GM12878 (cell line): ENCODE measurements around the gene IL20RB. TPM values are rescaled to one million over a fixed set of nuclear protein-coding genes. Genes with fewer than 3 reads are reported as not detected.

Experiments
- ATAC-seq: fragments of 200-7000 bp; cut with Tn5 transposase; 3 replicates; pipeline ENCODE4 v1.9.1; 2020; ENCODE audit warnings: mild to moderate bottlenecking, moderate library complexity
- BruUV-seq: library from RNA; stranded (reverse); fragments of 400-500 nt; replicated peaks from 2 replicates; lab custom pipeline; 2021; lab: Mats Ljungman, UMichigan
- CTCF ChIA-PET: fragments of 300-600 bp; sonication (Branson Sonifier 250); formaldehyde crosslinking; extraction: SDS; loops from one replicate; lab custom pipeline; 2021; ENCODE audit warnings: inconsistent platforms; lab: Yijun Ruan, JAX
- POLR2A ChIA-PET: fragments of 350-600 bp; formaldehyde crosslinking; extraction: SDS; loops from one replicate; lab custom pipeline; 2021; ENCODE audit warnings: inconsistent platforms; lab: Charles Lee
- RAD21 ChIA-PET: fragments of 300-600 bp; sonication (Branson Sonifier 250); formaldehyde crosslinking; loops from one replicate; lab custom pipeline; 2023; ENCODE audit warnings: antibody characterized with exemption; ENCODE audit not compliant: unreplicated experiment; lab: Charles Lee
- SMC1A ChIA-PET: fragments of 300-600 bp; sonication (Branson Sonifier 250); formaldehyde crosslinking; loops from one replicate; lab custom pipeline; 2023; ENCODE audit not compliant: unreplicated experiment, uncharacterized antibody; lab: Charles Lee
- DNase-seq: peaks from one replicate; pipeline ENCODE4 v3.0.0-alpha.2; 2011; ENCODE audit warnings: low read depth, low spot score
- FAIRE-seq: peaks from 3 replicates; lab custom pipeline; 2011; peaks lifted over from hg19 to GRCh38; lab: Jason Lieb, UNC
- H2AFZ ChIP-seq: 2 replicates; pipeline ENCODE4 v1.6.0; 2011; ENCODE audit warnings: low read depth, low read length, control low read depth; ENCODE audit not compliant: control insufficient read depth
- H3K27ac ChIP-seq: 2 replicates; pipeline ENCODE4 v1.5.1; 2011; ENCODE audit warnings: control low read depth; ENCODE audit not compliant: control insufficient read depth, insufficient read depth
- H3K27me3 ChIP-seq, 2 experiments: replicated peaks in 1 of 2; 2 replicates each; pipeline versions ENCODE4 v1.6.0 to v1.6.1; 2011; ENCODE audit warnings: low read length in 1 of 2; ENCODE audit not compliant: control insufficient read depth in 2 of 2, insufficient read depth in 2 of 2
- H3K36me3 ChIP-seq, 2 experiments: 2 replicates each; pipeline ENCODE4 v1.5.1; 2011; ENCODE audit warnings: low read length in 1 of 2; ENCODE audit not compliant: control insufficient read depth in 2 of 2, insufficient read depth in 2 of 2
- H3K4me1 ChIP-seq: 2 replicates; pipeline ENCODE4 v1.6.1; 2011; ENCODE audit warnings: mild to moderate bottlenecking, low read length, moderate library complexity, mixed read lengths; ENCODE audit not compliant: control insufficient read depth, insufficient read depth
- H3K4me2 ChIP-seq: 2 replicates; pipeline ENCODE4 v1.6.0; 2011; ENCODE audit warnings: control low read depth; ENCODE audit not compliant: control insufficient read depth, insufficient read depth
- H3K4me3 ChIP-seq: fragments of 200-600 bp; sonication (generic); 2 replicates; pipeline ENCODE4 v1.5.1; 2016
- H3K79me2 ChIP-seq: 2 replicates; pipeline ENCODE4 v1.6.0; 2011; ENCODE audit warnings: low read length; ENCODE audit not compliant: control insufficient read depth, insufficient read depth
- H3K9ac ChIP-seq: 2 replicates; pipeline ENCODE4 v1.8.0; 2011; ENCODE audit warnings: low read length, control low read depth, mixed read lengths; ENCODE audit not compliant: control insufficient read depth, insufficient read depth
- H3K9me3 ChIP-seq: replicated peaks from 3 replicates; pipeline ENCODE4 v1.5.1; 2011; ENCODE audit warnings: mild to moderate bottlenecking, low read length; ENCODE audit not compliant: control insufficient read depth, insufficient read depth
- H4K20me1 ChIP-seq: 2 replicates; pipeline ENCODE4 v1.6.0; 2011; ENCODE audit not compliant: control insufficient read depth, insufficient read depth
- CHD1 ChIP-seq: IDR thresholded peaks from 2 replicates; pipeline ENCODE4 v1.6.1; 2012; ENCODE audit warnings: low read depth, low read length, improper control_type of control experiment
- EP300 ChIP-seq, 2 experiments: fragments of 150-350 bp in 1 of 2; IDR thresholded peaks; 2 replicates each; pipeline ENCODE4 v1.6.1; 2011 to 2012; ENCODE audit warnings: low read depth in 2 of 2, low read length in 2 of 2, borderline replicate concordance in 1 of 2, improper control_type of control experiment in 1 of 2, inconsistent platforms in 1 of 2; ENCODE audit not compliant: control insufficient read depth in 1 of 2
- JUNB ChIP-seq: IDR thresholded peaks from 2 replicates; pipeline ENCODE4 v1.6.1; 2016; ENCODE audit warnings: antibody characterized with exemption, mild to moderate bottlenecking
- NFYB ChIP-seq: IDR thresholded peaks from 2 replicates; pipeline ENCODE4 v1.6.1; 2011; ENCODE audit warnings: low read depth, mild to moderate bottlenecking, low read length, improper control_type of control experiment, moderate library complexity; ENCODE audit not compliant: insufficient read depth
- PAX5 ChIP-seq: IDR thresholded peaks from 2 replicates; pipeline ENCODE4 v1.6.1; 2011; ENCODE audit warnings: low read depth, low read length, borderline replicate concordance
- SKIL ChIP-seq: fragments of 450-650 bp; IDR thresholded peaks from 2 replicates; pipeline ENCODE4 v1.6.1; 2017; ENCODE audit warnings: mild to moderate bottlenecking, low read depth, inconsistent platforms; ENCODE audit not compliant: poor library complexity, severe bottlenecking
- SMAD5 ChIP-seq: IDR thresholded peaks from 2 replicates; pipeline ENCODE4 v1.6.1; 2016; ENCODE audit warnings: antibody characterized with exemption, low read depth
- SUPT20H ChIP-seq: IDR thresholded peaks from 2 replicates; pipeline ENCODE4 v1.6.1; 2011; ENCODE audit warnings: low read depth, mild to moderate bottlenecking, low read length, moderate library complexity, borderline replicate concordance; ENCODE audit not compliant: control insufficient read depth
- ZZZ3 ChIP-seq: IDR thresholded peaks from 2 replicates; pipeline ENCODE4 v1.6.1; 2011; ENCODE audit warnings: low read depth; ENCODE audit not compliant: control insufficient read depth, insufficient read length
- WGBS: methylation state at CpG from one replicate; pipeline ENCODE4 v1.1.6; 2016; ENCODE audit warnings: low lambda C conversion rate; ENCODE audit not compliant: insufficient replicate concordance, insufficient coverage; ENCODE audit errors: missing lambda C conversion rate; 5-methylcytosine and 5-hydroxymethylcytosine counted together
- in situ Hi-C: fragments of 300-500 bp; cut with MboI; formaldehyde crosslinking; loops from 9 replicates; pipeline ENCODE4 v1.14.3; 2018; ENCODE audit warnings: mixed read lengths
- intact Hi-C: fragments of 100-400 bp; cut with micrococcal nuclease; formaldehyde crosslinking; loops from one replicate; pipeline ENCODE4 v1.14.2; 2022; ENCODE audit not compliant: unreplicated experiment
- polyA plus RNA-seq, 11 experiments: library from polyadenylated mRNA; depleted of rRNA in 4 of 11; unstranded in 6 of 11; stranded (reverse) in 5 of 11; fragments of >200 nt; fragmentation: Nextera tagmentation in 4 of 11; fragmentation: Illumina TruSeq in 1 of 11; extraction: Ambion mirVana in 4 of 11; extraction: Trizol in 1 of 11; gene quantifications; 1 replicate in 1 of 11; 2 replicates in 10 of 11; pipeline versions ENCODE4 v1.2.1 to v1.2.3, GENCODE V29; 2011 to 2016; ENCODE audit warnings: inconsistent platforms in 2 of 11, missing spikeins in 2 of 11, low read depth in 1 of 11
- total RNA-seq, 4 experiments: library from RNA; depleted of rRNA in 3 of 4; stranded (reverse); fragments of >200 nt in 3 of 4; fragmentation: Illumina TruSeq in 1 of 4; extraction: Trizol in 1 of 4; gene quantifications; 2 replicates each; pipeline versions ENCODE4 v1.2.1 to v1.2.3, GENCODE V29; 2013 to 2021

The IL20RB gene
- total and polyA plus RNA-seq, 10 of the 15 experiments (the other 5 are each of a cell fraction or from before 2014, with no cell fraction given): 0.21 to 1.1 (median 0.54) TPM

GRCh38 chr3:136908297-136908696, 49.5 kb upstream of the IL20RB start:
- Histone ChIP-seq H2AFZ (no peak overlapping the region), H3K27me3 (no peaks in the 10 kb centered on the region), H3K4me1 (peaks cover 4% of the 10 kb centered on the region), H4K20me1 (no peaks in the 10 kb centered on the region), H3K79me2 (peaks cover 80% of the 10 kb centered on the region), H3K36me3 (no peaks in the 10 kb centered on the region), H3K9ac (no peak overlapping the region), H3K4me3 (no peak overlapping the region), H3K9me3 (peaks cover 8% of the 10 kb centered on the region)
- ChIA-PET CTCF (interaction anchor here (1.4 kb wide), 1 partner anchor 10 kb away, joined by 5 read pairs; no protein-coding TSS in a partner anchor), RAD21 (interaction anchor here (0.7 to 2.4 kb wide), 2 partner anchors 10 to 156 kb away, joined by 3 to 10 read pairs; no protein-coding TSS in a partner anchor), SMC1A (interaction anchor here (1.3 to 5.5 kb wide), 4 partner anchors 11 to 45 kb away, joined by 5 to 42 read pairs (median 12); no protein-coding TSS in a partner anchor)
- no peak for FAIRE-seq
- no peak for DNase-seq
- intact Hi-C loops: loop anchor here (5.0 kb wide), 1 partner anchor 46 kb away; the partner anchor contains the start of gene NCK1
- ATAC-seq: no peak
- no TSS peak for BruUV-seq
- TF ChIP-seq JUNB (no peak), EP300 (IDR thresholded peaks at IDR 0.05; ENCODE audit: borderline replicate concordance in 1 of 2, control insufficient read depth in 1 of 2, low read depth in 2 of 2, low read length in 2 of 2) (no peak), ZZZ3 (no peak), SKIL (no peak), SMAD5 (no peak), SUPT20H (no peak), NFYB (no peak), CHD1 (no peak), PAX5 (no peak)
- TF ChIP-seq, all 136 proteins: peak for 0
- POLR2A ChIA-PET: no interaction called here
- 96% methylated on average over 2 of the region's 2 CpGs for WGBS
- in situ Hi-C loops: no loop called here
- no peak overlapping the region for H3K27ac ChIP-seq
- no peak overlapping the region; the same call in 1 of the 2 replicates for H3K4me2 ChIP-seq
